HuH-7 (cell line): ENCODE results near the gene KLHL8.

ENCODE experiments used
- DNase-seq: peaks from one replicate; pipeline ENCODE4 v3.0.0; 2011; ENCODE audit warnings: low spot score

Gene KLHL8

GRCh38 chr4:87121341-87122065, 98.9 kb downstream of the KLHL8 start:
- DNase-seq = no peak

GRCh38 chr4:87120411-87121162, 99.8 kb downstream of the KLHL8 start:
- DNase-seq = no peak

GRCh38 chr4:87120010-87120409, 100.4 kb downstream of the KLHL8 start:
- no peak for DNase-seq

- no peak for DNase-seq
These were observed 101.6 kb downstream of the KLHL8 start for GRCh38 chr4:87118826-87119225.

GRCh38 chr4:87118421-87118820, 102.0 kb downstream of the KLHL8 start:
- no peak for DNase-seq

GRCh38 chr4:87117732-87118075, 102.7 kb downstream of the KLHL8 start:
- no peak for DNase-seq

GRCh38 chr4:87117051-87117731, 103.2 kb downstream of the KLHL8 start:
- DNase-seq = no peak

- no peak for DNase-seq
These were observed 104.2 kb downstream of the KLHL8 start for GRCh38 chr4:87116231-87116630.

GRCh38 chr4:87114245-87115062, 106.0 kb downstream of the KLHL8 start:
- no peak for DNase-seq

GRCh38 chr4:87112063-87112462, 108.4 kb downstream of the KLHL8 start:
- DNase-seq = no peak
